AG04450 (cell line): ENCODE results near the gene VDAC1. TPM values are rescaled to one million over a fixed set of nuclear protein-coding genes. Genes with fewer than 3 reads are reported as not detected.

Experiments used
- CTCF ChIA-PET: fragments of 300-600, 350-600 bp; formaldehyde crosslinking; extraction: SDS; loops from one replicate; lab custom pipeline; 2022; ENCODE audit warnings: antibody characterized with exemption, inconsistent platforms; lab: Charles Lee
- POLR2A ChIA-PET: fragments of 350-600 bp; formaldehyde crosslinking; extraction: SDS; loops from one replicate; lab custom pipeline; 2021; ENCODE audit warnings: antibody characterized with exemption, inconsistent platforms; lab: Yijun Ruan, JAX
- DNase-seq: peaks from one replicate; pipeline ENCODE4 v3.0.0-alpha.2; 2011; ENCODE audit warnings: low read depth, low spot score
- H3K27ac ChIP-seq: one replicate; pipeline ENCODE4 v1.5.1; 2012; ENCODE audit warnings: low read depth, low read length, control low read depth
- H3K27me3 ChIP-seq: one replicate; pipeline ENCODE4 v1.6.0; 2012; ENCODE audit warnings: low read length; ENCODE audit not compliant: control insufficient read depth, insufficient read depth
- H3K4me3 ChIP-seq: 2 replicates; pipeline ENCODE4 v1.5.1; 2011; ENCODE audit warnings: mild to moderate bottlenecking, low read depth, low read length, control low read depth
- H3K9me3 ChIP-seq: 2 replicates; pipeline ENCODE4 v1.5.1; 2012; ENCODE audit warnings: low read length; ENCODE audit not compliant: control insufficient read depth, insufficient read depth
- CTCF ChIP-seq: IDR thresholded peaks from 2 replicates; pipeline ENCODE4 v1.5.1; 2011; ENCODE audit warnings: low read depth, low read length, control low read depth, inconsistent platforms
- polyA plus RNA-seq: library from polyadenylated mRNA; depleted of rRNA; stranded (reverse); fragments of >200 nt; gene quantifications from 2 replicates; pipeline ENCODE4 v1.2.3, GENCODE V29; 2011

VDAC1 gene
- polyA plus RNA-seq, 1 experiment, result 262 TPM

- no peak overlapping the region for H3K4me3 ChIP-seq
- no peaks in the 10 kb centered on the region for H3K27me3 ChIP-seq
- ChIA-PET CTCF (interaction anchor here (0.6 to 1.1 kb wide), 2 partner anchors 86 to 803 kb away, joined by 3 to 9 read pairs; no protein-coding TSS in a partner anchor), POLR2A (interaction anchor here (0.8 kb wide), 1 partner anchor 10 kb away, joined by 3 read pairs; no protein-coding TSS in a partner anchor)
- peak overlapping the region; percentile 80 for H3K27ac ChIP-seq
- DNase-seq, result no peak
- TF ChIP-seq CTCF, result no peak
- no peaks in the 10 kb centered on the region for H3K9me3 ChIP-seq
Observed at GRCh38 chr5:133953568-133954145, 51.1 kb downstream of the VDAC1 start.

- Histone ChIP-seq H3K4me3 (no peak overlapping the region), H3K27ac (peak overlapping the region; percentile 80), H3K9me3 (no peaks in the 10 kb centered on the region), H3K27me3 (no peaks in the 10 kb centered on the region)
- peak; percentile 84 for DNase-seq
- ChIA-PET POLR2A (interaction anchor here (0.8 kb wide), 1 partner anchor 11 kb away, joined by 3 read pairs; no protein-coding TSS in a partner anchor), CTCF (interaction anchor here (0.6 to 1.1 kb wide), 2 partner anchors 87 to 802 kb away, joined by 3 to 9 read pairs; no protein-coding TSS in a partner anchor)
- no peak for TF ChIP-seq CTCF
Observed at GRCh38 chr5:133952729-133953567, 51.8 kb downstream of the VDAC1 start.

- TF ChIP-seq CTCF, result no peak
- DNase-seq, result no peak
- Histone ChIP-seq H3K9me3 (no peaks in the 10 kb centered on the region), H3K27me3 (no peaks in the 10 kb centered on the region), H3K27ac (no peak overlapping the region), H3K4me3 (no peak overlapping the region)
- CTCF ChIA-PET, result interaction anchor here (1.6 to 2.1 kb wide), 2 partner anchors 28 to 82 kb away, joined by 5 to 7 read pairs; no protein-coding TSS in a partner anchor
- POLR2A ChIA-PET, result no interaction called here
Observed at GRCh38 chr5:133950821-133951612, 53.8 kb downstream of the VDAC1 start.

GRCh38 chr5:133948721-133949120 lies 56.1 kb downstream of the VDAC1 start:
- no peak for DNase-seq
- ChIA-PET POLR2A (no interaction called here), CTCF (interaction anchor here (1.7 kb wide), 1 partner anchor 10 kb away, joined by 4 read pairs; no protein-coding TSS in a partner anchor)
- no peak for TF ChIP-seq CTCF
- H3K9me3 ChIP-seq, result no peaks in the 10 kb centered on the region
- H3K27ac ChIP-seq, result no peak overlapping the region
- H3K4me3 ChIP-seq, result no peak overlapping the region
- no peaks in the 10 kb centered on the region for H3K27me3 ChIP-seq
